Transverse colon (tissue), 3 donors: ENCODE data around the gene MYBPH.

ENCODE experiments used
- POLR2A ChIP-seq: fragments of 450-650 bp; IDR thresholded peaks from one replicate; pipeline ENCODE4 v1.6.1; 2016; ENCODE audit warnings: antibody characterized with exemption, mild to moderate bottlenecking, moderate library complexity
- TF ChIP-seq, protein P1 (sequence below), 5 experiments: fragments of 200-600 bp in 3 of 5; fragments of 450-650 bp in 2 of 5; sonication (generic) in 3 of 5; IDR thresholded peaks; 1 replicate in 2 of 5; 2 replicates in 3 of 5; pipeline ENCODE4 v1.5.1; 2016 to 2017; ENCODE audit warnings: antibody characterized with exemption in 5 of 5, inconsistent platforms in 3 of 5, mild to moderate bottlenecking in 2 of 5, moderate library complexity in 1 of 5

DNA sequence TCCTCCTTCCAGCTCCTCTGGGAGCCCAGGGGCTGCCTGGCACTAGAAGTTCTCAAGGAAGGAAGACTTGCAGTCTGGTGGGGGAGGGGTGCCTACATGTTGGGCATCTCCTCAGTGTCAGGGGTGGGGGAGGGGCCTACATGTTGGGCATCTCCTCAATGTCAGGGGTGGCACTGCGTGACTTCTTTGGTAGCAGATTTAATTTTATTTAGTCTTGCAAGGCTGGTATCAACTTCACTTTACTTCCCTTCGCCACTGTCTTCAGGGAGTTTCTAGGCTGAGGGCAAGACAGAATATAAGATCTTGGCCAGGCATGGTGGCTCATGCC lies 29.6 kb downstream of the MYBPH start:
- TF ChIP-seq, protein P1, sequence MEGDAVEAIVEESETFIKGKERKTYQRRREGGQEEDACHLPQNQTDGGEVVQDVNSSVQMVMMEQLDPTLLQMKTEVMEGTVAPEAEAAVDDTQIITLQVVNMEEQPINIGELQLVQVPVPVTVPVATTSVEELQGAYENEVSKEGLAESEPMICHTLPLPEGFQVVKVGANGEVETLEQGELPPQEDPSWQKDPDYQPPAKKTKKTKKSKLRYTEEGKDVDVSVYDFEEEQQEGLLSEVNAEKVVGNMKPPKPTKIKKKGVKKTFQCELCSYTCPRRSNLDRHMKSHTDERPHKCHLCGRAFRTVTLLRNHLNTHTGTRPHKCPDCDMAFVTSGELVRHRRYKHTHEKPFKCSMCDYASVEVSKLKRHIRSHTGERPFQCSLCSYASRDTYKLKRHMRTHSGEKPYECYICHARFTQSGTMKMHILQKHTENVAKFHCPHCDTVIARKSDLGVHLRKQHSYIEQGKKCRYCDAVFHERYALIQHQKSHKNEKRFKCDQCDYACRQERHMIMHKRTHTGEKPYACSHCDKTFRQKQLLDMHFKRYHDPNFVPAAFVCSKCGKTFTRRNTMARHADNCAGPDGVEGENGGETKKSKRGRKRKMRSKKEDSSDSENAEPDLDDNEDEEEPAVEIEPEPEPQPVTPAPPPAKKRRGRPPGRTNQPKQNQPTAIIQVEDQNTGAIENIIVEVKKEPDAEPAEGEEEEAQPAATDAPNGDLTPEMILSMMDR (IDR thresholded peaks at IDR 0.05) = no peak
- no peak for TF ChIP-seq POLR2A
